GM18858 (cell line): ENCODE measurements around the gene PRR23C.

Source experiments
- ATAC-seq: cut with Tn5 transposase; IDR thresholded peaks from one replicate; pipeline ENCODE4 v1.9.1; 2021; ENCODE audit not compliant: unreplicated experiment

Gene PRR23C

DNA sequence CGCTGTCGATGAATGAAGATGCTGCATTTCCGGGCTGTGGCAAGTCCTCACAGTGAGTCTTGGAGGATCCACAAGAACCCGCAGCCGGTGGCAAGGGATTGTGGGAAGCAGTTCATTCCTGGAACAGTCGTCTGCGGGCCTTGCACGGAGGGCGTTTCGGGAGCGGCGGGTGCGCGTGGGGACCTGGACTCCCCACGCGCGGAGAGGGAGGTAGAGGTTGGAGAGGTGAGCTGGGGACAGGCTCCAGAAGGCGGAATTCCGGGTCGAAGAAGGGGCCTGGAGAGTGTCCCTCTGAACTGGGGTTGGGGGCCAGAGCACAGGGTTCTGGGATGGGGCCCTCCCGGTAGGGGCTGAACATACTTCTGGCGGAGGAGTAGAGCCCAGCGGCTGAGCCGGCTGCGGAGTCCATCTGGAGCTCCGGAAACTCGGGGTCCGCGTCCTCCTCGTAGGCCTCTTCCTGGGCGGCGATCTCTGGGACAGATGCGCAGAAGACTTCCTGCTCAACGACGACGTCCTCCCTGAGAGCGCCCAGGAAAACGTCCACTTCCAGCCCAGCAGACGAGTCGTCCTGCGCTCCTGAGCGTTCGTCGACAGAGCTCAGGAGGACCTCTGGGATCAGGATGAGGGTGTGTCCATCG, 39.2 kb downstream of the PRR23C start:
- no peak for ATAC-seq

DNA sequence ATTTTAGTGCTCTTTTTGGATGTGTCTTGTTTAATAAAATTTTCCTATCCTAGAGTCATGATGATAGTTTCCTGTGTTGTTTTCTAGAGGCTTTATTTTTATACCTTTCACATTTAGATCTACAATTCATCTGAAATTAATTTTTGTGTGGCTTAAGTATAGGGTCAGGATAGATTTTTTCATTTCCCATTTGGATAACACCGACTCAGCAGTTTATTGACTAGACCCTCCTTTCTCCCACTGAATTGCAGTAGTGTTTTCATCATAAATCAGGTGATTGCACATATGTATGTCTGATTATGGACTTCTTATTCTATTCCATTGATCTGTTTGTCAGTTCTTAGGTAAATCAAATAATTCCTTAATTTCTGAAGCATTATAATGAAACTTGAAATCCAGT, 49.0 kb downstream of the PRR23C start:
- ATAC-seq: no peak
